DND-41 (cell line): ENCODE data around the gene LRRC46.

Source experiments
- CTCF ChIP-seq: IDR thresholded peaks from 2 replicates; pipeline ENCODE4 v1.5.1; 2012; ENCODE audit warnings: borderline replicate concordance, low read length, moderate library complexity, mild to moderate bottlenecking; ENCODE audit not compliant: poor library complexity, severe bottlenecking; ENCODE audit errors: extremely low read depth
- EZH2 ChIP-seq: IDR thresholded peaks from 3 replicates; pipeline ENCODE4 v1.6.1; 2012; ENCODE audit warnings: borderline replicate concordance, low read depth, mild to moderate bottlenecking, moderate library complexity, low read length, inconsistent platforms; ENCODE audit not compliant: severe bottlenecking

GRCh38 chr17:47840001-47840741, 8.7 kb downstream of the LRRC46 start:
- TF ChIP-seq CTCF (no peak), EZH2 (no peak)
